Measurements from ENCODE around the gene ASB15.

Gene ASB15

GRCh38 chr7:123602648-123603047 is 1.0 kb downstream of the ASB15 start:
- CTCF ChIA-PET, result no interaction called here

GRCh38 chr7:123604739-123605138 is 3.1 kb downstream of the ASB15 start:
- no peaks in the 10 kb centered on the region for H3K4me1 ChIP-seq (ENCODE audit: control insufficient read depth, insufficient read depth, low read length)
- POLR2A ChIA-PET, result no interaction called here
- CTCF ChIA-PET, result no interaction called here
- H3K36me3 ChIP-seq (ENCODE audit: control insufficient read depth in 2 of 2, insufficient read depth in 1 of 2, low read length in 2 of 2), result no peaks in the 10 kb centered on the region
- H3K4me3 ChIP-seq (ENCODE audit: low read depth, low read length), result no peak overlapping the region
- TF ChIP-seq KLF16 (tag by site-specific recombination; IDR thresholded peaks at IDR 0.05), result no peak
- TF ChIP-seq RBAK (tag by site-specific recombination; IDR thresholded peaks at IDR 0.05), result no peak
- no peak for TF ChIP-seq ZNF558 (tag by site-specific recombination; IDR thresholded peaks at IDR 0.05)
- no peak for TF ChIP-seq ELK4 (IDR thresholded peaks at IDR 0.05; ENCODE audit: borderline replicate concordance, low read depth, low read length)
- TF ChIP-seq ZSCAN30 (tag by site-specific recombination; IDR thresholded peaks at IDR 0.05), result no peak
- TF ChIP-seq AEBP2 (tag by site-specific recombination; IDR thresholded peaks at IDR 0.05; ENCODE audit: borderline replicate concordance), result no peak
- no peak for TF ChIP-seq ZNF629 (tag by site-specific recombination; IDR thresholded peaks at IDR 0.05)
- no peak for TF ChIP-seq ZNF513 (tag by site-specific recombination; IDR thresholded peaks at IDR 0.05)
- TF ChIP-seq PATZ1 (tag by site-specific recombination; IDR thresholded peaks at IDR 0.05), result no peak
- no peak for TF ChIP-seq ZNF677 (tag by site-specific recombination; IDR thresholded peaks at IDR 0.05)
- TF ChIP-seq ZNF341 (tag by site-specific recombination; IDR thresholded peaks at IDR 0.05; ENCODE audit: low read depth), result no peak
- TF ChIP-seq ZNF660 (tag by site-specific recombination; IDR thresholded peaks at IDR 0.05), result no peak
- H3K27ac ChIP-seq (ENCODE audit: extremely low read depth, low read depth, low read length), result no peak overlapping the region
- H3K9me3 ChIP-seq (ENCODE audit: control insufficient read depth, insufficient read depth, low read depth, low read length), result no peaks in the 10 kb centered on the region

More at GRCh38 chr7:123602648-123603047, 1.0 kb downstream of the ASB15 start:
- POLR2A ChIA-PET, result no interaction called here
- H3K4me1 ChIP-seq (ENCODE audit: control insufficient read depth, insufficient read depth, low read length), result no peaks in the 10 kb centered on the region
- TF ChIP-seq ZNF529 (tag by site-specific recombination; IDR thresholded peaks at IDR 0.05; ENCODE audit: insufficient replicate concordance) (no peak), ZNF121 (tag by site-specific recombination; IDR thresholded peaks at IDR 0.05) (no peak)
- no peak overlapping the region for H3K4me3 ChIP-seq (ENCODE audit: low read depth, low read length)
- H3K36me3 ChIP-seq (ENCODE audit: control insufficient read depth in 2 of 2, insufficient read depth in 1 of 2, low read length in 2 of 2), result no peaks in the 10 kb centered on the region
- no peak overlapping the region for H3K27ac ChIP-seq (ENCODE audit: extremely low read depth, low read depth, low read length)
- H3K9me3 ChIP-seq (ENCODE audit: control insufficient read depth, insufficient read depth, low read depth, low read length), result no peaks in the 10 kb centered on the region

- CTCF ChIA-PET, result interaction anchor here (0.6 to 0.9 kb wide), 3 partner anchors 21 to 500 kb away, joined by 3 to 4 read pairs (median 3); no protein-coding TSS in a partner anchor
- TF ChIP-seq ATF2 (tag by site-specific recombination; IDR thresholded peaks at IDR 0.05; ENCODE audit: low read depth) (no peak), ZNF776 (tag by site-specific recombination; IDR thresholded peaks at IDR 0.05; ENCODE audit: borderline replicate concordance) (no peak), ZNF114 (tag by site-specific recombination; IDR thresholded peaks at IDR 0.05) (no peak), ZNF692 (tag by site-specific recombination; IDR thresholded peaks at IDR 0.05) (no peak), ZNF639 (tag by site-specific recombination; IDR thresholded peaks at IDR 0.05) (no peak), ZNF112 (tag by site-specific recombination; IDR thresholded peaks at IDR 0.05) (no peak), PRDM1 (tag by site-specific recombination; IDR thresholded peaks at IDR 0.05) (no peak)
These were observed 5.9 kb downstream of the ASB15 start for GRCh38 chr7:123607423-123607975.

More at GRCh38 chr7:123607423-123607975, 5.9 kb downstream of the ASB15 start:
- Histone ChIP-seq H3K4me3 (ENCODE audit: low read depth, low read length) (no peak overlapping the region), H3K36me3 (ENCODE audit: control insufficient read depth in 2 of 2, insufficient read depth in 1 of 2, low read length in 2 of 2) (no peaks in the 10 kb centered on the region), H3K9me3 (ENCODE audit: control insufficient read depth, insufficient read depth, low read depth, low read length) (no peaks in the 10 kb centered on the region), H3K4me1 (ENCODE audit: control insufficient read depth, insufficient read depth, low read length) (no peaks in the 10 kb centered on the region), H3K27ac (ENCODE audit: extremely low read depth, low read depth, low read length) (no peak overlapping the region)
- POLR2A ChIA-PET, result interaction anchor here (0.5 kb wide), 1 partner anchor 67 kb away, joined by 3 read pairs; no protein-coding TSS in a partner anchor

Data from HEK293 (cell line).